ENCODE results near the gene PCBP3.

Gene PCBP3

GRCh38 chr21:45935628-45936027 is 292.1 kb downstream of the PCBP3 start:
- ATAC-seq (ENCODE audit: insufficient read depth, low read depth) (no peak), DNase-seq (peak; percentile 22)
- no peaks in the 10 kb centered on the region for H4K20me1 ChIP-seq (ENCODE audit: insufficient read depth, low read length)
- peaks cover 18% of the 10 kb centered on the region for H3K9me3 ChIP-seq (ENCODE audit: insufficient read depth, low read length, severe bottlenecking)
- no peak overlapping the region for H2AFZ ChIP-seq (ENCODE audit: low read depth, low read length)
- H3K4me2 ChIP-seq (ENCODE audit: insufficient read depth, low read length) = no peak overlapping the region
- TF ChIP-seq EZH2 (IDR thresholded peaks at IDR 0.05; ENCODE audit: borderline replicate concordance, low read depth, low read length, severe bottlenecking) = no peak
- TF ChIP-seq CTCF (IDR thresholded peaks at IDR 0.05; ENCODE audit: borderline replicate concordance, extremely low read depth, low read length, poor library complexity, severe bottlenecking) = no peak
- no peak overlapping the region for H3K27ac ChIP-seq (ENCODE audit: low read length)
- no peak overlapping the region for H3K9ac ChIP-seq (ENCODE audit: low read depth, low read length)
- peaks cover 7% of the 10 kb centered on the region; the same call in 1 of the 2 replicates for H3K36me3 ChIP-seq (ENCODE audit: insufficient read depth, low read length)
- no peak overlapping the region for H3K4me3 ChIP-seq (ENCODE audit: low read depth in 1 of 2, low read length in 2 of 2)
- H3K4me1 ChIP-seq (ENCODE audit: insufficient read depth, low read length) = no peaks in the 10 kb centered on the region
- H3K27me3 ChIP-seq (ENCODE audit: insufficient read depth, low read length, poor library complexity) = no peaks in the 10 kb centered on the region
- H3K79me2 ChIP-seq (ENCODE audit: insufficient read depth, low read length) = no peaks in the 10 kb centered on the region

GRCh38 chr21:45937721-45938452 is 294.4 kb downstream of the PCBP3 start:
- H3K79me2 ChIP-seq (ENCODE audit: insufficient read depth, low read length) = no peaks in the 10 kb centered on the region
- H3K27ac ChIP-seq (ENCODE audit: low read length) = no peak overlapping the region
- ATAC-seq (ENCODE audit: insufficient read depth, low read depth) (peak; percentile 44), DNase-seq (no peak)
- H3K4me3 ChIP-seq (ENCODE audit: low read depth in 1 of 2, low read length in 2 of 2) = no peak overlapping the region
- H3K4me1 ChIP-seq (ENCODE audit: insufficient read depth, low read length) = no peaks in the 10 kb centered on the region
- H4K20me1 ChIP-seq (ENCODE audit: insufficient read depth, low read length) = no peaks in the 10 kb centered on the region
- no peak overlapping the region for H3K9ac ChIP-seq (ENCODE audit: low read depth, low read length)
- no peaks in the 10 kb centered on the region for H3K27me3 ChIP-seq (ENCODE audit: insufficient read depth, low read length, poor library complexity)
- peaks cover 18% of the 10 kb centered on the region for H3K9me3 ChIP-seq (ENCODE audit: insufficient read depth, low read length, severe bottlenecking)
- H3K36me3 ChIP-seq (ENCODE audit: insufficient read depth, low read length) = peaks cover 7% of the 10 kb centered on the region; the same call in 1 of the 2 replicates
- TF ChIP-seq EZH2 (IDR thresholded peaks at IDR 0.05; ENCODE audit: borderline replicate concordance, low read depth, low read length, severe bottlenecking) = no peak
- TF ChIP-seq CTCF (IDR thresholded peaks at IDR 0.05; ENCODE audit: borderline replicate concordance, extremely low read depth, low read length, poor library complexity, severe bottlenecking) = no peak
- no peak overlapping the region for H2AFZ ChIP-seq (ENCODE audit: low read depth, low read length)
- H3K4me2 ChIP-seq (ENCODE audit: insufficient read depth, low read length) = no peak overlapping the region

DNA sequence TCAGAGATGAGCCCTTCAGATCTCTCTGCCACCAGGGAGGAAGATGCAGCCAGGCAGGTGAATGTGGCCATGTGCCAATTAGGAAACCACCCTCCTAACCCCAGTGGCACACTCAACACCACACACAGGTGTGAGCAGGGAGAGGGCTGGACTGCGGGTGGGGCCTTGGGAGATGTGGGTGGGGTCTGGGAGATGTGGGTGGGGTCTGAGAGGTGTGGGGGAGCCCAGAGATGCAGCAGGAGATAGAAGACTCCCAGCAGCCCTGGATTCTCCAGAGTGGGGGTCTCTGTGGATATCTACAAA is 294.9 kb downstream of the PCBP3 start:
- no peak for TF ChIP-seq EZH2 (IDR thresholded peaks at IDR 0.05; ENCODE audit: borderline replicate concordance, low read depth, low read length, severe bottlenecking)
- no peak for TF ChIP-seq CTCF (IDR thresholded peaks at IDR 0.05; ENCODE audit: borderline replicate concordance, extremely low read depth, low read length, poor library complexity, severe bottlenecking)
- ATAC-seq (ENCODE audit: insufficient read depth, low read depth) (no peak), DNase-seq (no peak)
- no peak overlapping the region for H3K4me3 ChIP-seq (ENCODE audit: low read depth in 1 of 2, low read length in 2 of 2)
- peaks cover 7% of the 10 kb centered on the region; the same call in 1 of the 2 replicates for H3K36me3 ChIP-seq (ENCODE audit: insufficient read depth, low read length)
- no peak overlapping the region for H3K9ac ChIP-seq (ENCODE audit: low read depth, low read length)
- H4K20me1 ChIP-seq (ENCODE audit: insufficient read depth, low read length) = 0 out of 2 replicates have a peak, but pooled peaks cover 3% of the 10 kb centered on the region
- H2AFZ ChIP-seq (ENCODE audit: low read depth, low read length) = no peak overlapping the region
- H3K4me1 ChIP-seq (ENCODE audit: insufficient read depth, low read length) = no peaks in the 10 kb centered on the region
- H3K27me3 ChIP-seq (ENCODE audit: insufficient read depth, low read length, poor library complexity) = no peaks in the 10 kb centered on the region
- no peak overlapping the region for H3K27ac ChIP-seq (ENCODE audit: low read length)
- H3K9me3 ChIP-seq (ENCODE audit: insufficient read depth, low read length, severe bottlenecking) = peaks cover 18% of the 10 kb centered on the region
- H3K79me2 ChIP-seq (ENCODE audit: insufficient read depth, low read length) = no peaks in the 10 kb centered on the region
- no peak overlapping the region for H3K4me2 ChIP-seq (ENCODE audit: insufficient read depth, low read length)
